Right lobe of liver (tissue), 6 donors: Measurements from ENCODE around the gene SGK2. TPM values are rescaled to one million over a fixed set of nuclear protein-coding genes. Genes with fewer than 3 reads are reported as not detected.

Experiments used
- ATAC-seq, 4 donors: fragments of 200-7000 bp; cut with Tn5 transposase; one replicate each; pipeline ENCODE4 v1.9.1; 2020; ENCODE audit warnings: mild to moderate bottlenecking in 4 of 4, moderate library complexity in 4 of 4
- DNase-seq, 3 donors: peaks; one replicate each; pipeline ENCODE4 v3.0.0-alpha.2; 2020
- H3K27ac ChIP-seq, 3 donors: fragments of 200-600 bp; one replicate each; pipeline ENCODE4 v1.8.0; 2022
- H3K27me3 ChIP-seq, 2 donors: fragments of 200-600 bp; one replicate each; pipeline ENCODE4 v1.8.0; 2022
- H3K36me3 ChIP-seq, 4 donors: fragments of 200-600 bp; sonication (generic) in 1 of 4; one replicate each; pipeline versions ENCODE4 v1.5.1 to v1.8.0; 2017 to 2022; ENCODE audit warnings: control low read depth in 1 of 4
- H3K4me1 ChIP-seq, 4 donors: fragments of 200-600 bp; sonication (generic) in 1 of 4; one replicate each; pipeline versions ENCODE4 v1.5.1 to v1.8.0; 2017 to 2022; ENCODE audit warnings: control low read depth in 1 of 4
- H3K4me3 ChIP-seq, 3 donors: fragments of 200-600 bp; one replicate each; pipeline ENCODE4 v1.8.0; 2022
- H3K9me3 ChIP-seq, 4 donors: fragments of 200-600 bp; sonication (generic) in 1 of 4; one replicate each; pipeline versions ENCODE4 v1.5.1 to v1.8.0; 2017 to 2022; ENCODE audit warnings: control low read depth in 1 of 4
- POLR2A ChIP-seq: fragments of 450-650 bp; IDR thresholded peaks from one replicate; pipeline ENCODE4 v1.6.1; 2017; ENCODE audit warnings: antibody characterized with exemption, mild to moderate bottlenecking
- WGBS: methylation state at CpG from one replicate; pipeline ENCODE4 v1.1.6; 2018; ENCODE audit warnings: low coverage, low lambda C conversion rate; ENCODE audit not compliant: insufficient coverage; ENCODE audit errors: missing lambda C conversion rate; 5-methylcytosine and 5-hydroxymethylcytosine counted together
- intact Hi-C, 2 donors: fragments of 100-400 bp; cut with DNase I; formaldehyde crosslinking; loops; one replicate each; pipeline versions ENCODE4 v1.11.2 to v1.14.1; 2022
- total RNA-seq, 6 experiments: library from RNA; depleted of rRNA in 2 of 6; stranded (reverse); fragments of >200 nt in 2 of 6; fragmentation: NEBNext Ultra II Directional in 3 of 6; extraction: Animal tissue kit (Norgen Biotek cat#: 25700) in 3 of 6; gene quantifications; one replicate each; pipeline versions ENCODE4 v1.1.0 to v1.2.4, GENCODE V29; 2016 to 2023
- TF ChIP-seq, protein P1 (sequence below), 4 donors: fragments of 200-600 bp in 3 of 4; fragments of 450-650 bp in 1 of 4; IDR thresholded peaks; one replicate each; pipeline versions ENCODE4 v1.5.1 to v1.8.0; 2016 to 2022; ENCODE audit warnings: antibody characterized with exemption in 4 of 4, mild to moderate bottlenecking in 2 of 4
- donor health status: DM: no; HTN: yes; CAD: no.
- donor health status: DM: no; HTN: no; CAD: no.
- donor health status: DM: no; HTN: no; CAD: no.
- donor health status: DM: no; HTN: yes; CAD: no.
- donor health status: DM: no; HTN: yes; CAD: no.

Gene SGK2
- total RNA-seq, 6 experiments from 2014 or later = 47.3 to 80.2 (median 66.9) TPM

DNA sequence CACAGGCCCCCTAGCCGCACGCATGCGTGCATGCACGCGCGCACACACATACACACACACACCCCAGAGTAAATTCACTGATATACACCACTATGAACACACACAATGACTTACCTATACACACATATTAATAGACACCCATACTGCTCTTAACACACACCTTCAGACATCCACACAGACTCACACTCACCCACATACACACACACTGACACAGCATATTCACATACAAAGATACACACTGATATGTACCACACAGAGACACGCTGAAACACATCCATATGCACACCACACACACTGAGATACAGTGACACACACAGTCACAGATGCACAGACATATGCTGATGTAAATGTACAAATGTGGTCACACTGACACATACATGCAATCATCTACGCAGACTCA, 5.6 kb downstream of the SGK2 start:
- Histone ChIP-seq H3K4me3 (no peak overlapping the region), H3K4me1 (peaks cover 0 to 13% (median 0%) of the 10 kb centered on the region in 4 donors), H3K27me3 (no peaks in the 10 kb centered on the region), H3K27ac (no peak overlapping the region), H3K9me3 (no peaks in the 10 kb centered on the region), H3K36me3 (peaks cover 0 to 48% (median 20%) of the 10 kb centered on the region in 4 donors)
- DNase-seq (no peak), ATAC-seq (no peak)
- TF ChIP-seq, protein P1, sequence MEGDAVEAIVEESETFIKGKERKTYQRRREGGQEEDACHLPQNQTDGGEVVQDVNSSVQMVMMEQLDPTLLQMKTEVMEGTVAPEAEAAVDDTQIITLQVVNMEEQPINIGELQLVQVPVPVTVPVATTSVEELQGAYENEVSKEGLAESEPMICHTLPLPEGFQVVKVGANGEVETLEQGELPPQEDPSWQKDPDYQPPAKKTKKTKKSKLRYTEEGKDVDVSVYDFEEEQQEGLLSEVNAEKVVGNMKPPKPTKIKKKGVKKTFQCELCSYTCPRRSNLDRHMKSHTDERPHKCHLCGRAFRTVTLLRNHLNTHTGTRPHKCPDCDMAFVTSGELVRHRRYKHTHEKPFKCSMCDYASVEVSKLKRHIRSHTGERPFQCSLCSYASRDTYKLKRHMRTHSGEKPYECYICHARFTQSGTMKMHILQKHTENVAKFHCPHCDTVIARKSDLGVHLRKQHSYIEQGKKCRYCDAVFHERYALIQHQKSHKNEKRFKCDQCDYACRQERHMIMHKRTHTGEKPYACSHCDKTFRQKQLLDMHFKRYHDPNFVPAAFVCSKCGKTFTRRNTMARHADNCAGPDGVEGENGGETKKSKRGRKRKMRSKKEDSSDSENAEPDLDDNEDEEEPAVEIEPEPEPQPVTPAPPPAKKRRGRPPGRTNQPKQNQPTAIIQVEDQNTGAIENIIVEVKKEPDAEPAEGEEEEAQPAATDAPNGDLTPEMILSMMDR (IDR thresholded peaks at IDR 0.05) = no peak
- TF ChIP-seq POLR2A = no peak
- intact Hi-C loops = no loop called here
- no CpG with 5 or more reads among the region's 8 CpGs for WGBS

GRCh38 chr20:43564993-43565757, 6.3 kb downstream of the SGK2 start:
- no peaks in the 10 kb centered on the region for H3K9me3 ChIP-seq
- H3K4me3 ChIP-seq = no peak overlapping the region
- DNase-seq = no peak
- TF ChIP-seq, protein P1 (IDR thresholded peaks at IDR 0.05) = no peak
- H3K27ac ChIP-seq = no peak overlapping the region
- peaks cover 0 to 13% (median 0%) of the 10 kb centered on the region in 4 donors for H3K4me1 ChIP-seq
- no peak for ATAC-seq
- H3K36me3 ChIP-seq = peaks cover 0 to 55% (median 25%) of the 10 kb centered on the region in 4 donors
- WGBS = 100% methylated on average over 2 of the region's 18 CpGs
- intact Hi-C loops = no loop called here
- no peaks in the 10 kb centered on the region for H3K27me3 ChIP-seq

DNA sequence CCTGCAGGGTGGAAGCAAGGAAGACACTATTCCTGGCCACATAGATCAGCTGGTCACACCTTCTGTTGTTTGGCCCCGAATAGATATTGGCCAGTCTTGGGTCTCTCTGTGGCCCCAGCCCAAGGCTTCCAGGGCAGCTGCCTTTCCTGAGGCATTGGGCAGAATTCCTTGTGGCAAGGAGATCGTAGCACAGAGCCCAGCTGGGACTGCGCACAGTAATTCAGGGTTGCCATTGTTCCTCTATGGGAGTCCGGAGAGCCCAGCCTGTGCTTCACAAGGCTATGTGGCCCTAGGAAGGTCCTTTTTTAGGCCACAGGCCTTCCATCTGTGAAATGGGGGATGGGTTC, 6.9 kb downstream of the SGK2 start:
- Histone ChIP-seq H3K36me3 (peaks cover 0 to 60% (median 30%) of the 10 kb centered on the region in 4 donors), H3K27ac (no peak overlapping the region), H3K4me1 (peaks cover 0 to 11% (median 0%) of the 10 kb centered on the region in 4 donors), H3K9me3 (no peaks in the 10 kb centered on the region), H3K4me3 (no peak overlapping the region), H3K27me3 (no peaks in the 10 kb centered on the region)
- DNase-seq (no peak), ATAC-seq (no peak)
- no CpG with 5 or more reads among the region's 4 CpGs for WGBS
- TF ChIP-seq, protein P1 (IDR thresholded peaks at IDR 0.05) = no peak
- no peak for TF ChIP-seq POLR2A
- intact Hi-C loops = no loop called here

DNA sequence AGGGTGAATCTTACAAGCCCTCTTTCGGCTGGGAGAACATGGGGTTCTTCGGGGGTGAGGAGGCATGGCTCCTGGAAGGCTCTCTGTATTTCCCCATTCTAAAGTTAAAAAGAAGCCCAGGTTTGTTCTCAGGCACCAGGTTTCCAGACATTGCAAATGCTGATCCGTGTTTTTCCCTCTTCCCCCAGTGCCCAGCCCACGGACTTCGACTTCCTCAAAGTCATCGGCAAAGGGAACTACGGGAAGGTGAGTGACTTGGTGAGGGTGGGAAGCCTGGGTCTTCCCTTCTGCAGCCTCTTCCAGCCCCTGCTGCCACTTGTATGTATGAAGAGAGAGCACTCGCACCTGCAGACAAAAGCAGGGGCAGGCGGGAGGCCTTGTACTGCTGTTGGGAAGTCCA, 8.7 kb downstream of the SGK2 start:
- 66% methylated on average over 6 of the region's 9 CpGs for WGBS
- intact Hi-C loops = no loop called here
- no peaks in the 10 kb centered on the region for H3K9me3 ChIP-seq
- no peak for TF ChIP-seq POLR2A
- TF ChIP-seq, protein P1 (IDR thresholded peaks at IDR 0.05) = no peak
- no peaks in the 10 kb centered on the region for H3K4me1 ChIP-seq
- no peaks in the 10 kb centered on the region for H3K27me3 ChIP-seq
- DNase-seq = no peak
- no peak for ATAC-seq
- no peak overlapping the region for H3K27ac ChIP-seq
- peaks cover 0 to 72% (median 33%) of the 10 kb centered on the region in 4 donors for H3K36me3 ChIP-seq
- no peak overlapping the region for H3K4me3 ChIP-seq
